Brain microvascular endothelial cell (primary cell): Measurements from ENCODE around the gene UGT2B7.
"Not testable (repeated sequence)": the region's sequence is repeated elsewhere in the genome, so short reads cannot be mapped to it uniquely, and the experiment has no call there.

ENCODE experiments used
- DNase-seq: peaks from one replicate; pipeline ENCODE4 v3.0.0-alpha.2; 2020
- H3K27ac ChIP-seq: fragments of 250-450 bp; sonication (Bioruptor Pico); 2 replicates; pipeline ENCODE4 v1.5.1; 2020; ENCODE audit warnings: mild to moderate bottlenecking, moderate library complexity
- H3K27me3 ChIP-seq: fragments of 250-450 bp; sonication (Bioruptor Pico); replicated peaks from 2 replicates; pipeline ENCODE4 v1.5.1; 2020; ENCODE audit warnings: mild to moderate bottlenecking
- H3K36me3 ChIP-seq: fragments of 250-450 bp; sonication (Bioruptor Pico); replicated peaks from 2 replicates; pipeline ENCODE4 v1.5.1; 2020; ENCODE audit warnings: mild to moderate bottlenecking
- H3K4me3 ChIP-seq: 2 replicates; pipeline ENCODE4 v1.5.1; 2011; ENCODE audit warnings: low read depth, mild to moderate bottlenecking, control low read depth, low read length, moderate library complexity
- in situ Hi-C: cut with HindIII; loops from 2 replicates; pipeline ENCODE4 v1.10.0; 2017; ENCODE audit warnings: low sequenced_read_pairs, low pct_ligation_motif_present
- TF ChIP-seq, protein P1 (sequence below): IDR thresholded peaks from 2 replicates; pipeline ENCODE4 v1.5.1; 2011; ENCODE audit warnings: low read depth, mild to moderate bottlenecking, moderate library complexity, low read length, control low read depth, inconsistent platforms; ENCODE audit errors: missing control alignments

UGT2B7 gene

DNA sequence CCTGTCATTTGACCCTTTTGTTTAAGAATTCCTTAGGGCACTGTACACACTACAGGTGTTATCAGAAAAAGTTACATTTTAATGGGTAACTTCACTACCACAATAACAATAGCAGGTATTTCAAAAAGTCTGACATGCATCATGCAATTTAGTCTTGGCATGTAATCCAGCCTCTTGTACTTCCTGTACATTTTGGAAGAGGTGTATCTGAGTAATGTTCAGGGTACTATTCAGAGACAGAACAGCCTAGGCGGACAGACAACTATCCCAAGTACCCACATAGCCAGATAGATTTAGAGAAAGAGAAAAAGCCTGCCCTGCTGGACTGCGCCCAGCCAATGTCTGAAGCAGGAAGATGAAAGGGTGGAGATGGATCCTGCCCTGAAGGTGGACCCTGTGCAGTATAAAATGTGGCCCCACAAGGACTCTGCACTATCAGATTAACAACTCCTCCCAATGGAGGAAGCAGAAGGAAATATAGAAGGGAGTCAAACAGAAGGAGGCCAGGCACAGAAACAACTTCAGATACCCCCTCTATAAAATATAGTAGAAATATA is 8.5 kb downstream of the UGT2B7 start:
- TF ChIP-seq, protein P1, sequence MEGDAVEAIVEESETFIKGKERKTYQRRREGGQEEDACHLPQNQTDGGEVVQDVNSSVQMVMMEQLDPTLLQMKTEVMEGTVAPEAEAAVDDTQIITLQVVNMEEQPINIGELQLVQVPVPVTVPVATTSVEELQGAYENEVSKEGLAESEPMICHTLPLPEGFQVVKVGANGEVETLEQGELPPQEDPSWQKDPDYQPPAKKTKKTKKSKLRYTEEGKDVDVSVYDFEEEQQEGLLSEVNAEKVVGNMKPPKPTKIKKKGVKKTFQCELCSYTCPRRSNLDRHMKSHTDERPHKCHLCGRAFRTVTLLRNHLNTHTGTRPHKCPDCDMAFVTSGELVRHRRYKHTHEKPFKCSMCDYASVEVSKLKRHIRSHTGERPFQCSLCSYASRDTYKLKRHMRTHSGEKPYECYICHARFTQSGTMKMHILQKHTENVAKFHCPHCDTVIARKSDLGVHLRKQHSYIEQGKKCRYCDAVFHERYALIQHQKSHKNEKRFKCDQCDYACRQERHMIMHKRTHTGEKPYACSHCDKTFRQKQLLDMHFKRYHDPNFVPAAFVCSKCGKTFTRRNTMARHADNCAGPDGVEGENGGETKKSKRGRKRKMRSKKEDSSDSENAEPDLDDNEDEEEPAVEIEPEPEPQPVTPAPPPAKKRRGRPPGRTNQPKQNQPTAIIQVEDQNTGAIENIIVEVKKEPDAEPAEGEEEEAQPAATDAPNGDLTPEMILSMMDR: no peak
- no peak for DNase-seq
- H3K36me3 ChIP-seq: no peaks in the 10 kb centered on the region

DNA sequence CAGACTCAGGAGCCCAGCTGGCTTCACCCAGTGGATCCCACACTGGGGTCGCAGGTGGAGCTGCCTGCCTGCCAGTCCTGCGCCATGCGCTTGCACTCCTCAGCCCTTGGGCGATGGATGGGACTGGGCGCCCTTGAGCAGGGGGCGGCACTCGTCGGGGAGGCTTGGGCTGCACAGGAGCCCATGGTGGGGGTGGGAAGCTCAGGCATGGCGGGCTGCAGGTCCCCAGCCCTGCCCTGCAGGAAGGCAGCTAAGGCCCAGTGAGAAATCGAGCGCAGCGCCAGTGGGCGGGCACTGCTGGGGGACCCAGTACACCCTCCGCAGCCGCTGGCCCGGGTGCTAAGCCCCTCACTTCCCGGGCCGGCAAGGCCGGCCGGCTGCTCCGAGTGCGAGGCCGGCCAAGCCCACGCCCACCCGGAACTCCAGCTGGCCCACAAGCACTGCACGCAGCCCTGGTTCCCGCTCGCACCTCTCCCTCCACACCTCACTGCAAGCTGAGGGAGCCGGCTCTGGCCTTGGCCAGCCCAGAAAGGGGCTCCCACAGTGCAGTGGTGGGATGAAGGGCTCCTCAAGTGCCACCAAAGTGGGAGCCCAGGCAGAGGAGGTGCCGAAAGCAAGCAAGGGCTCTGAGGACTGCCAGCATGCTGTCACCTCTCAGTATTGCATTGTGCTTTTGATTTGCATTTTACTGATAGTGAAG is 19.0 kb downstream of the UGT2B7 start:
- H3K27ac ChIP-seq, H3K4me3 ChIP-seq, H3K27me3 ChIP-seq, DNase-seq, in situ Hi-C loops, H3K36me3 ChIP-seq: not testable (repeated sequence)

More for the DNA sequence above, 8.5 kb downstream of the UGT2B7 start:
- no peak overlapping the region for H3K27ac ChIP-seq
- in situ Hi-C loops: no loop called here
- no peak overlapping the region for H3K4me3 ChIP-seq
- H3K27me3 ChIP-seq: no peaks in the 10 kb centered on the region

DNA sequence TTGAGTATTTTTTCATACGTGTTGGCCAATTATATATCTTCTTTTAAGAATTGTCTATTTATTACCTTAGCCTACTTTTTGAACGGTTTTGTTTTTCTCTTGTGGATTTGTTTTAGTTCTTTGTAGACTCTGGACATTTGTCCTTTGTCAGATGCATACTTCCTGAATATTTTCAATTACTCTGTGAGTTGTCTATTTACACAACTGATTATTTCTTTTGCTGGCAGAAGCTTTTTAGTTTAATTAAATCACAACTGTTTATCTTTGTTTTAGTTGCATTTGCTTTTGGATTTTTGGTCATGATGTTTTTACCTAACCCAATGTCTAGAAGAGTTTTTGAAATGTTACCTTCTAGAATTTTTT is 19.6 kb downstream of the UGT2B7 start:
- H3K4me3 ChIP-seq: no peak overlapping the region
- DNase-seq: no peak
- no peaks in the 10 kb centered on the region for H3K27me3 ChIP-seq
- no peak overlapping the region for H3K27ac ChIP-seq
- no peaks in the 10 kb centered on the region for H3K36me3 ChIP-seq
- in situ Hi-C loops: no loop called here
- TF ChIP-seq, protein P1: no peak

DNA sequence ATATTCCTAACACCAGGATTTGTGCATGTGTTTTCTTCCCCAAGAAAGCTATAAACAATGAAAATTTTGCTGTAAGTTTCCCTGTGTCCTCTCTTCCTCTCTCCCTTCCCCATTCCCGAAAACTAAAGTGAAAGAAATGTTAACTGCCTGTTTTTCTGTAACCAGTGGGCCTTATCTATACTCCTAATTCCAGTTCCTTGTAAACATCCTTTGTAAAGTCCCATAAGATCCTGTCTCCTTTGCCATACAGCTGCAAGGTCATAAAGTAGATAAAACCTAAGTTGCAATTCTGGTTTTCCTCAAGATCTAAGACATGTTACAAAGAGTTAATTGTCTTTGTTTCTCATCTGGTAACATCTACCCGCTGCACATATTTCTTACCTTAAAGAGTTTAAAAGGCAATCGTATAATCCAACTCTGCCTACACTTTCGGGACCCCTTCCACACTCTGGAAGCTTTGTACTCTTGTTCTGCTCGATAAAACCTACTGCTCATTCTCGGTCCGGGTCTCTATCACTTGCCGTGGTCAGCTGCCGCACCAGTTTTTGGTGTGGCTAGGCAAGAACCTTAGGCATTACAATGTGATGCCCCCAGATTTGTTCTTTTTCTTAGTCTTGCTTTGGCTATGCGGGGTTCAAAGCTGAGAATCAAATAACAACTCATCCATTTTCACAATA is 20.5 kb downstream of the UGT2B7 start:
- no peaks in the 10 kb centered on the region for H3K36me3 ChIP-seq
- no peak for DNase-seq
- no peaks in the 10 kb centered on the region for H3K27me3 ChIP-seq
- TF ChIP-seq, protein P1: no peak
- no peak overlapping the region for H3K4me3 ChIP-seq
- no peak overlapping the region for H3K27ac ChIP-seq
- in situ Hi-C loops: no loop called here

DNA sequence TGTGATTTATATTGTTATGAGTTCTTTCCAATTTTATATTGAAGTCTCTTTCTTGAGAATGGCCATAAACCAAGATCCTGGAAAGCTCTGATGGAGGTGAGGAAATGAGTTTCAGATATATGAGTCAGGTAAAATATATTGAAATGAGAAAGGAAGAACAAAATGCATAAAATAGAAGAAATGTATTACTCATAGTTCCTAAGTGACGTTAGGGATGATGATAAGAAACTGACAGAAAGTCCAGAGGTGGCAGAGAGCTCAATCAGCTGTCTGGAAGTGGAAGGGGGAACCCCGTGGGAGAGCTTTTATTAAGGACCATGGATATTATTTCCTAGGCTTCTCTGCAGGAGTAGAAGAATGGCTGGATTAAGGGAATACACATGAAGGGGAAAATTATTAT is 24.6 kb downstream of the UGT2B7 start:
- Histone ChIP-seq H3K27ac (no peak overlapping the region), H3K4me3 (no peak overlapping the region), H3K36me3 (no peaks in the 10 kb centered on the region), H3K27me3 (no peaks in the 10 kb centered on the region)
- no peak for DNase-seq
- in situ Hi-C loops: no loop called here
- TF ChIP-seq, protein P1: no peak

DNA sequence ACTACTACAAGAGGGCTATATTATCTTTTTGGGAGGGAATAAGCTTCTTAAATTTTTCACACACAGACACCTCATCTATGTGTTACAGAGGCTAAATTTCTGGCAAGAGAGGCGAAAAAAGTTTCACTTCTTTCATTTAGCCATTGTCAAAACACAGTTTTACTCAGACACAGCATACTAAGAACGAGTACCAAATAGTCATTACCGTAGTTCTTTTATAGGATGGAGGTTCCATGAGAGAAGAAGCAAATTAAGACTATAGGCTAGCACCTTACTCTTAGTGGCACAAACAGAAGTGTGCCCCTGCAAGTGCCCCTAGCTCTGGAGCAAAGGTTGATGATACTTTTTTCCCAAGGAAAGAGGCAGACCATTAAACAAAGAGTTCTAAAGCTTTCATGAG is 26.2 kb downstream of the UGT2B7 start:
- DNase-seq: no peak
- in situ Hi-C loops: no loop called here
- H3K4me3 ChIP-seq: no peak overlapping the region
- H3K27me3 ChIP-seq: no peaks in the 10 kb centered on the region
- TF ChIP-seq, protein P1: no peak
- H3K27ac ChIP-seq: no peak overlapping the region
- H3K36me3 ChIP-seq: no peaks in the 10 kb centered on the region
